HG02852 (cell line): ENCODE measurements around the gene ADGRF4.
"Not testable (repeated sequence)": the region's sequence is repeated elsewhere in the genome, so short reads cannot be mapped to it uniquely, and the experiment has no call there.

Source experiments
- ATAC-seq: cut with Tn5 transposase; IDR thresholded peaks from one replicate; pipeline ENCODE4 v1.9.1; 2021; ENCODE audit warnings: mild to moderate bottlenecking, moderate library complexity; ENCODE audit not compliant: unreplicated experiment

The ADGRF4 gene

GRCh38 chr6:47733879-47734558, 35.6 kb downstream of the ADGRF4 start:
- peak; percentile 69 for ATAC-seq

- no peak for ATAC-seq
Observed at GRCh38 chr6:47734831-47735481, 36.6 kb downstream of the ADGRF4 start.

GRCh38 chr6:47736083-47736700, 37.8 kb downstream of the ADGRF4 start:
- ATAC-seq = no peak

- ATAC-seq = no peak
Observed at GRCh38 chr6:47737406-47737805, 39.0 kb downstream of the ADGRF4 start.

- no peak for ATAC-seq
Observed at GRCh38 chr6:47740714-47741113, 42.3 kb downstream of the ADGRF4 start.

- ATAC-seq = peak; percentile 74
Observed at GRCh38 chr6:47741807-47742206, 43.4 kb downstream of the ADGRF4 start.

- no peak for ATAC-seq
Observed at GRCh38 chr6:47743744-47744143, 45.4 kb downstream of the ADGRF4 start.

GRCh38 chr6:47745269-47745668, 46.9 kb downstream of the ADGRF4 start:
- not testable (repeated sequence) for ATAC-seq

GRCh38 chr6:47749757-47750156, 51.4 kb downstream of the ADGRF4 start:
- ATAC-seq = no peak

- ATAC-seq = no peak
Observed at GRCh38 chr6:47752801-47753200, 54.4 kb downstream of the ADGRF4 start.

GRCh38 chr6:47759364-47759763, 61.0 kb downstream of the ADGRF4 start:
- no peak for ATAC-seq

- no peak for ATAC-seq
Observed at GRCh38 chr6:47762502-47762901, 64.1 kb downstream of the ADGRF4 start.

- ATAC-seq = no peak
Observed at GRCh38 chr6:47766445-47766844, 68.1 kb downstream of the ADGRF4 start.

- no peak for ATAC-seq
Observed at GRCh38 chr6:47767102-47767501, 68.7 kb downstream of the ADGRF4 start.

GRCh38 chr6:47769982-47770381, 71.6 kb downstream of the ADGRF4 start:
- no peak for ATAC-seq
